CD4-positive, alpha-beta T cell (primary cell): Measurements from ENCODE around the gene SALL1. TPM values are rescaled to one million over a fixed set of nuclear protein-coding genes. Genes with fewer than 3 reads are reported as not detected.

Experiments used
- ATAC-seq: fragments of 200-7000 bp; cut with Tn5 transposase; one replicate; pipeline ENCODE4 v1.10.0; 2022; ENCODE audit warnings: mild to moderate bottlenecking; ENCODE audit not compliant: poor library complexity
- CTCF ChIA-PET: fragments of 350-600 bp; sonication (Branson Sonifier 250); formaldehyde crosslinking; loops from one replicate; lab custom pipeline; 2021; ENCODE audit warnings: antibody characterized with exemption, inconsistent platforms; lab: Charles Lee
- POLR2A ChIA-PET: fragments of 350-600 bp; sonication (Branson Sonifier 250); formaldehyde crosslinking; loops from one replicate; lab custom pipeline; 2021; ENCODE audit warnings: antibody characterized with exemption, inconsistent platforms; lab: Charles Lee
- DNase-seq, 14 experiments: peaks; one replicate each; pipeline ENCODE4 v3.0.0-alpha.2; 2013 to 2020; ENCODE audit warnings: mixed read lengths in 2 of 14
- H3K27ac ChIP-seq, 2 donors: one replicate each; pipeline versions ENCODE4 v1.5.1 to v1.7.0; 2013; ENCODE audit warnings: low read length in 2 of 2, low read depth in 1 of 2, mild to moderate bottlenecking in 1 of 2
- H3K27me3 ChIP-seq, 2 experiments: 1 replicate in 1 of 2; 2 replicates in 1 of 2; pipeline versions ENCODE4 v1.6.1 to v1.7.0; 2013; ENCODE audit warnings: low read length in 2 of 2, control low read depth in 1 of 2, mild to moderate bottlenecking in 1 of 2, moderate library complexity in 1 of 2; ENCODE audit not compliant: insufficient read depth in 2 of 2, control insufficient read depth in 1 of 2
- H3K36me3 ChIP-seq: one replicate; pipeline ENCODE4 v1.6.1; 2013; ENCODE audit warnings: low read length, control low read depth; ENCODE audit not compliant: insufficient read depth
- H3K4me1 ChIP-seq: one replicate; pipeline ENCODE4 v1.6.1; 2013; ENCODE audit warnings: low read length, control low read depth; ENCODE audit not compliant: insufficient read depth
- H3K4me3 ChIP-seq: one replicate; pipeline ENCODE4 v1.5.1; 2013; ENCODE audit warnings: mild to moderate bottlenecking, low read length, moderate library complexity
- H3K9me3 ChIP-seq, 2 experiments: 1 replicate in 1 of 2; 2 replicates in 1 of 2; pipeline versions ENCODE4 v1.6.1 to v1.7.0; 2013; ENCODE audit warnings: low read length in 2 of 2, mild to moderate bottlenecking in 2 of 2, control low read depth in 1 of 2, moderate library complexity in 1 of 2; ENCODE audit not compliant: control insufficient read depth in 1 of 2, insufficient read depth in 1 of 2
- H3K27ac Mint-ChIP-seq: one replicate; pipeline ENCODE4 v1.8.0; 2020; ENCODE audit warnings: mixed read lengths
- H3K27me3 Mint-ChIP-seq: one replicate; pipeline ENCODE4 v1.8.0; 2021; ENCODE audit warnings: mixed read lengths
- H3K36me3 Mint-ChIP-seq: one replicate; pipeline ENCODE4 v1.8.0; 2021; ENCODE audit warnings: low read depth, mixed read lengths
- H3K4me1 Mint-ChIP-seq: one replicate; pipeline ENCODE4 v1.8.0; 2021; ENCODE audit warnings: low read depth, mixed read lengths
- H3K4me3 Mint-ChIP-seq: one replicate; pipeline ENCODE4 v1.8.0; 2020; ENCODE audit warnings: mild to moderate bottlenecking, mixed read lengths
- H3K9me3 Mint-ChIP-seq: one replicate; pipeline ENCODE4 v1.8.0; 2020; ENCODE audit warnings: mixed read lengths
- CTCF ChIP-seq: fragments of 200-600 bp; IDR thresholded peaks from one replicate; pipeline ENCODE4 v1.8.0; 2022; ENCODE audit warnings: antibody characterized with exemption, mild to moderate bottlenecking
- intact Hi-C, 2 experiments: fragments of 100-400 bp; cut with DNase I in 1 of 2; cut with micrococcal nuclease in 1 of 2; formaldehyde crosslinking; loops; one replicate each; pipeline versions ENCODE4 v1.15.1 to v1.9.0; 2023 to 2025; cut with DNase I, micrococcal nuclease
- total RNA-seq, 174 experiments: library from RNA in 2 of 174; stranded (reverse) in 2 of 174; gene quantifications; one replicate each; pipeline ENCODE4 v1.2.3 and lab custom pipeline; 2021 to 2026

Gene SALL1
- total RNA-seq, 2 experiments from 2014 or later, result not detected

DNA sequence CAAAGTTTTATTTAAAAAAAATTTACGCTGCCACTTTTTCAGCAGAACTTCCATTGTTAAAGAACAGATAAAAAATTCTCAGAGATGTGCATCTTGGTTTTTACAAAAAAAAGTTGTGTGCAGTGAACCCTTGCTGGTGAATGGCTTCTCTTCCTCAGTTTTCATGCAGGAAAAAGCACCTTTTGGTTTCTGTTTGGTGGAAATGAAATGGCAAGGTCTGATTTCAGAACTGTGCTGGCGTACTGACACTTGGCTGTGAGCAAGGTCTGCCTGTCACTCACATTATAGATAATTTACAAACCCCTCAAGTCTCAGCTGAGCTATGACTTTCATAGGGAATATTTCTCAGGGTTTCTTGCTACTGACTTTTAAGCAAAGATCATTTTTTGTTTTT lies 5.7 kb upstream of the SALL1 start:
- TF ChIP-seq CTCF, result no peak
- Histone ChIP-seq H3K27me3 (peaks cover 47 to 60% of the 10 kb centered on the region in 2 experiments), H3K4me1 (no peaks in the 10 kb centered on the region), H3K4me3 (no peak overlapping the region), H3K36me3 (no peaks in the 10 kb centered on the region), H3K9me3 (peaks cover 0 to 38% of the 10 kb centered on the region in 2 experiments), H3K27ac (no peak overlapping the region)
- Mint-ChIP-seq H3K4me3 (no peak overlapping the region), H3K36me3 (no peaks in the 10 kb centered on the region), H3K9me3 (no peaks in the 10 kb centered on the region), H3K4me1 (peaks cover 12% of the 10 kb centered on the region), H3K27me3 (peaks cover 81% of the 10 kb centered on the region), H3K27ac (no peak overlapping the region)
- intact Hi-C loops, result no loop called here
- no peak for ATAC-seq
- CTCF ChIA-PET, result no interaction called here
- DNase-seq, result no peak
- POLR2A ChIA-PET, result no interaction called here

DNA sequence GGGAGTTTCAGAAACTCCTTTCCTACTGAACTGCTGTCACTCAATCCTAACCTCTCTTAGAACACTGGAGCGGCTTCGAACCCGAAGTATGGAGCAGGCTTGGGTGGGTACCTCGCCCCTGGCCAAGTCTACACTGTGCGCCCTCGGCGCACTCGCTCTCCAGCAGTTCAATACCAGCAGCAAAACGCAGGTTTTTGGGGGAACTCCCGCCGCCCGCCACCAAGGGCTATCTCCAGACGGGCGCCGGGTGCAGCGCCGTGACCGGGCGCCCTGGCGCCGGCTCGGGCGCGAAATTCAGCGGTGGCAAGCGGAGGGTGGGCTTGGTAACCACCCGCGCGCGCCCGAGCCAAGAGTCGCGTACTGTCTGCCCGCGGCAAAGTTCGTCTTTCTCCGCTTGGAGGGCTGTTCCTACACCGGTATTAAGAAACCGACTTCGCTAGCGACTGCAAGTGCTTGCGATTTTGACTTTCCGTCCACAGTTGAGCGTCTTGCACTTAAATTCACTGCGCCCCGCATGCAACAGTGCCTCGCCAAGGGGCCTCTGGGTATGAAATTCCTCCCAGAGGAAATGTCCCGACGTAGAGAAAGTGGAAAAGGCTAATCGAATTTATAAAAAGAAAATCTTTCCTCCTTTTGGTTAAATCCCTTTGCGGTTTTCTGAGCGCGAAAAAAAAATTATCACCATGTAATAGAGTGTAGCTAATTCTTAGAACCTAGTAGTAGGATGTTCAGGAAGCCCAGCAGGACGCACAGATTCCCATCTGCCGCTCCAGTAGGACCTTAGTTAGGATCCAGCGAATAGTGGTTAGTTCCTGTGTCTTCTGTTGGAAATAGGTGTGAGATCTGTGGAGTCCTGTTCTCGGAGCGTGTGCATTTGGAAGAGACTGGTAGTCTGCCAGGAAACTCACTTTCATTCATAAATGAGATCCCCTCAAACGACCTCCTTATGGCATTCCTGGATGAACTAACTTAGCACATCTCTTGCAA lies 5.0 kb upstream of the SALL1 start:
- DNase-seq (no peak), ATAC-seq (no peak)
- H3K36me3 Mint-ChIP-seq, result no peaks in the 10 kb centered on the region
- ChIA-PET CTCF (no interaction called here), POLR2A (no interaction called here)
- peaks cover 76% of the 10 kb centered on the region for H3K27me3 Mint-ChIP-seq
- Histone ChIP-seq H3K36me3 (no peaks in the 10 kb centered on the region), H3K4me3 (no peak overlapping the region), H3K9me3 (peaks cover 0 to 39% of the 10 kb centered on the region in 2 experiments), H3K27me3 (peaks cover 43 to 63% of the 10 kb centered on the region in 2 experiments), H3K4me1 (no peaks in the 10 kb centered on the region), H3K27ac (no peak overlapping the region)
- H3K27ac Mint-ChIP-seq, result no peak overlapping the region
- no peak for TF ChIP-seq CTCF
- H3K4me1 Mint-ChIP-seq, result peaks cover 12% of the 10 kb centered on the region
- no peaks in the 10 kb centered on the region for H3K9me3 Mint-ChIP-seq
- H3K4me3 Mint-ChIP-seq, result no peak overlapping the region
- intact Hi-C loops, result no loop called here

GRCh38 chr16:51155199-51155607 lies 4.1 kb upstream of the SALL1 start:
- no peak for ATAC-seq
- CTCF ChIA-PET, result no interaction called here
- H3K36me3 ChIP-seq, result no peaks in the 10 kb centered on the region
- TF ChIP-seq CTCF, result no peak
- Mint-ChIP-seq H3K27ac (no peak overlapping the region), H3K4me3 (no peak overlapping the region), H3K27me3 (peaks cover 68% of the 10 kb centered on the region), H3K4me1 (peaks cover 12% of the 10 kb centered on the region), H3K36me3 (no peaks in the 10 kb centered on the region), H3K9me3 (no peaks in the 10 kb centered on the region)
- no peak overlapping the region for H3K4me3 ChIP-seq
- peaks cover 47 to 71% of the 10 kb centered on the region in 2 experiments for H3K27me3 ChIP-seq
- POLR2A ChIA-PET, result no interaction called here
- H3K27ac ChIP-seq, result no peak overlapping the region
- peaks cover 2% of the 10 kb centered on the region for H3K4me1 ChIP-seq
- no peak for DNase-seq
- intact Hi-C loops, result no loop called here
- peaks cover 0 to 48% of the 10 kb centered on the region in 2 experiments for H3K9me3 ChIP-seq
